Stimulated activated CD4-positive, alpha-beta T cell treated with anti-CD3 and anti-CD28 coated beads, Interleukin-1b, Interleukin-23, amount 100 ng/mL, for 48 hours (primary cell): ENCODE data around the gene NPEPPS.
"Not testable (repeated sequence)": the region's sequence is repeated elsewhere in the genome, so short reads cannot be mapped to it uniquely, and the experiment has no call there.

Experiments
- DNase-seq: peaks from one replicate; pipeline ENCODE4 v3.0.0-alpha.2; 2020

The NPEPPS gene

GRCh38 chr17:47530557-47531232 lies at the start of gene NPEPPS:
NPEPPS (plus strand) TSS chr17:47531108; CDS start chr17:47531301, 193 bp downstream.
- DNase-seq = peak; percentile 84

GRCh38 chr17:47491841-47492212 lies 39.1 kb upstream of the NPEPPS start:
- DNase-seq = not testable (repeated sequence)

GRCh38 chr17:47499074-47499473 lies 31.8 kb upstream of the NPEPPS start:
- not testable (repeated sequence) for DNase-seq

GRCh38 chr17:47499494-47499893 lies 31.4 kb upstream of the NPEPPS start:
- DNase-seq = not testable (repeated sequence)

- DNase-seq = not testable (repeated sequence)
Measured at GRCh38 chr17:47500620-47501019, 30.3 kb upstream of the NPEPPS start.

GRCh38 chr17:47502122-47502731 lies 28.7 kb upstream of the NPEPPS start:
- DNase-seq = peak; percentile 26

- not testable (repeated sequence) for DNase-seq
Measured at GRCh38 chr17:47502776-47503455, 28.0 kb upstream of the NPEPPS start.

- DNase-seq = not testable (repeated sequence)
Measured at GRCh38 chr17:47511701-47512146, 19.2 kb upstream of the NPEPPS start.

GRCh38 chr17:47513301-47513700 lies 17.6 kb upstream of the NPEPPS start:
- not testable (repeated sequence) for DNase-seq

- not testable (repeated sequence) for DNase-seq
Measured at GRCh38 chr17:47518880-47519279, 12.0 kb upstream of the NPEPPS start.

- DNase-seq = not testable (repeated sequence)
Measured at GRCh38 chr17:47519365-47519764, 11.5 kb upstream of the NPEPPS start.

- DNase-seq = not testable (repeated sequence)
Measured at GRCh38 chr17:47520279-47520678, 10.6 kb upstream of the NPEPPS start.

GRCh38 chr17:47521434-47521833 lies 9.5 kb upstream of the NPEPPS start:
- DNase-seq = not testable (repeated sequence)

- not testable (repeated sequence) for DNase-seq
Measured at GRCh38 chr17:47522341-47522740, 8.6 kb upstream of the NPEPPS start.

- not testable (repeated sequence) for DNase-seq
Measured at GRCh38 chr17:47531233-47531820, 419 bp downstream of the NPEPPS start.

GRCh38 chr17:47539085-47539484 lies 8.2 kb downstream of the NPEPPS start:
- not testable (repeated sequence) for DNase-seq

- DNase-seq = not testable (repeated sequence)
Measured at GRCh38 chr17:47541676-47542075, 10.8 kb downstream of the NPEPPS start.

GRCh38 chr17:47544327-47544726 lies 13.4 kb downstream of the NPEPPS start:
- DNase-seq = not testable (repeated sequence)

GRCh38 chr17:47554733-47555132 lies 23.8 kb downstream of the NPEPPS start:
- not testable (repeated sequence) for DNase-seq

- DNase-seq = not testable (repeated sequence)
Measured at GRCh38 chr17:47556108-47556507, 25.2 kb downstream of the NPEPPS start.

- DNase-seq = not testable (repeated sequence)
Measured at GRCh38 chr17:47560517-47561043, 29.7 kb downstream of the NPEPPS start.

GRCh38 chr17:47561698-47562405 lies 30.9 kb downstream of the NPEPPS start:
- not testable (repeated sequence) for DNase-seq
